GM11168 (cell line): ENCODE measurements around the gene LIN52.

Experiments used
- in situ Hi-C: fragments of 300-500 bp; cut with MboI; formaldehyde crosslinking; loops from one replicate; pipeline ENCODE4 v1.12.0; 2022; ENCODE audit warnings: low sequenced_read_pairs; ENCODE audit not compliant: unreplicated experiment

Gene LIN52

GRCh38 chr14:74084277-74085046 is at the start of gene LIN52, which contains the start of gene ALDH6A1:
Gene LIN52, plus strand, starts transcription at chr14:74084956. Its CDS starts 19 bp downstream, at chr14:74084975.
Gene ALDH6A1, minus strand, starts transcription at chr14:74084453. Its CDS starts 59 bp downstream, at chr14:74084394.
- in situ Hi-C loops: no loop called here

GRCh38 chr14:74035556-74035955 is 49.2 kb upstream of the LIN52 start:
- in situ Hi-C loops: no loop called here

GRCh38 chr14:74038020-74038859 is 46.5 kb upstream of the LIN52 start:
- in situ Hi-C loops: no loop called here

GRCh38 chr14:74042296-74042695 is 42.5 kb upstream of the LIN52 start:
- in situ Hi-C loops: no loop called here

GRCh38 chr14:74045522-74045921 is 39.2 kb upstream of the LIN52 start:
- in situ Hi-C loops: no loop called here

GRCh38 chr14:74048281-74048680 is 36.5 kb upstream of the LIN52 start:
- in situ Hi-C loops: no loop called here

GRCh38 chr14:74049876-74050495 is 34.8 kb upstream of the LIN52 start:
- in situ Hi-C loops: no loop called here

GRCh38 chr14:74062809-74063150 is 22.0 kb upstream of the LIN52 start:
- in situ Hi-C loops: no loop called here

- in situ Hi-C loops: no loop called here
Observed at GRCh38 chr14:74064426-74064825, 20.3 kb upstream of the LIN52 start.

- in situ Hi-C loops: no loop called here
Observed at GRCh38 chr14:74064883-74065282, 19.9 kb upstream of the LIN52 start.

GRCh38 chr14:74065746-74066575 is 18.8 kb upstream of the LIN52 start:
- in situ Hi-C loops: no loop called here

GRCh38 chr14:74077401-74077800 is 7.4 kb upstream of the LIN52 start:
- in situ Hi-C loops: no loop called here

- in situ Hi-C loops: no loop called here
Observed at GRCh38 chr14:74080820-74081460, 3.8 kb upstream of the LIN52 start.

GRCh38 chr14:74081491-74081890 is 3.3 kb upstream of the LIN52 start:
- in situ Hi-C loops: no loop called here

- in situ Hi-C loops: no loop called here
Observed at GRCh38 chr14:74083161-74083560, 1.6 kb upstream of the LIN52 start.

- in situ Hi-C loops: no loop called here
Observed at GRCh38 chr14:74083784-74084276, 926 bp upstream of the LIN52 start.

- in situ Hi-C loops: no loop called here
Observed at GRCh38 chr14:74085047-74085637, 386 bp downstream of the LIN52 start.

GRCh38 chr14:74085828-74086227 is 1.1 kb downstream of the LIN52 start:
- in situ Hi-C loops: no loop called here
